Activated naive CD8-positive, alpha-beta T cell treated with anti-CD3 and anti-CD28 coated beads, Interleukin-2, amount 10 ng/mL, durations not matched to agents 7 days and 5 days (primary cell): ENCODE results near the gene B4GALNT3. TPM values are rescaled to one million over a fixed set of nuclear protein-coding genes. Genes with fewer than 3 reads are reported as not detected.

Experiments
- ATAC-seq: fragments of 150-1000 bp; cut with Tn5 transposase; one replicate; pipeline ENCODE4 v1.10.0; 2021; ENCODE audit warnings: low read depth, moderate library complexity
- POLR2A ChIA-PET: fragments of 350-600 bp; sonication (Branson Sonifier 250); formaldehyde crosslinking; loops from one replicate; lab custom pipeline; 2021; ENCODE audit warnings: antibody characterized with exemption; lab: Charles Lee
- DNase-seq: peaks from one replicate; pipeline ENCODE4 v3.0.0; 2021
- H3K27ac Mint-ChIP-seq: one replicate; pipeline ENCODE4 v1.8.0; 2022; ENCODE audit warnings: mild to moderate bottlenecking, mixed read lengths
- H3K27me3 Mint-ChIP-seq: one replicate; pipeline ENCODE4 v1.8.0; 2022; ENCODE audit warnings: mild to moderate bottlenecking, moderate library complexity, mixed read lengths
- H3K36me3 Mint-ChIP-seq: one replicate; pipeline ENCODE4 v1.8.0; 2021; ENCODE audit warnings: mild to moderate bottlenecking, mixed read lengths
- H3K4me1 Mint-ChIP-seq: one replicate; pipeline ENCODE4 v1.8.0; 2021; ENCODE audit warnings: mixed read lengths
- H3K4me3 Mint-ChIP-seq: one replicate; pipeline ENCODE4 v1.8.0; 2022; ENCODE audit warnings: mild to moderate bottlenecking, moderate library complexity, mixed read lengths
- H3K9me3 Mint-ChIP-seq: one replicate; pipeline ENCODE4 v1.8.0; 2021; ENCODE audit warnings: mixed read lengths
- total RNA-seq, 2 experiments: library from RNA; stranded (reverse); gene quantifications; one replicate each; pipeline ENCODE4 v1.2.3, GENCODE V29; 2021

B4GALNT3 gene
- total RNA-seq, 2 experiments from 2014 or later = 4.3 to 4.4 TPM

DNA sequence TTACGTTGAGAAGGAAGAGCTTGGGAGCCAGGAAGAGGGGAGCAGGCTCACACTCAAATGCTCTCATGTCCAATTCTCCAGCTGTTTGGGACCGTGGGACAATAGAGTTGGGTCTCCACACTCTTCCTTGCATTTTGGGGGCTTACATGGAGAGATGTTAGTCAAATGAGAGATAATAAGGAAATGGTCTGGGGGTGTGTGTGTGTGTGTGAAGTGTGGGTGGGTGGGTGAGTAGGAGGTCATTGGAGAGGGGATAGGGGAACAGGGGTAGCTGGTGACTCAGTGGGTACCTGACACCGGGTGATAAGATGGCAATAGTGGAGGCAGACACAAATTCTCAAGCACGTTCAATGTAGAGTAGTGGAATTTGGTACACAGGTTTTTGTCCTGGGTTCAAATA, 68.0 kb downstream of the B4GALNT3 start:
- ATAC-seq = no peak
- peaks cover 5% of the 10 kb centered on the region for H3K27me3 Mint-ChIP-seq
- peaks cover 11% of the 10 kb centered on the region for H3K9me3 Mint-ChIP-seq
- DNase-seq = no peak
- H3K4me3 Mint-ChIP-seq = no peak overlapping the region
- H3K27ac Mint-ChIP-seq = no peak overlapping the region
- H3K36me3 Mint-ChIP-seq = no peaks in the 10 kb centered on the region
- H3K4me1 Mint-ChIP-seq = no peaks in the 10 kb centered on the region
- POLR2A ChIA-PET = no interaction called here

DNA sequence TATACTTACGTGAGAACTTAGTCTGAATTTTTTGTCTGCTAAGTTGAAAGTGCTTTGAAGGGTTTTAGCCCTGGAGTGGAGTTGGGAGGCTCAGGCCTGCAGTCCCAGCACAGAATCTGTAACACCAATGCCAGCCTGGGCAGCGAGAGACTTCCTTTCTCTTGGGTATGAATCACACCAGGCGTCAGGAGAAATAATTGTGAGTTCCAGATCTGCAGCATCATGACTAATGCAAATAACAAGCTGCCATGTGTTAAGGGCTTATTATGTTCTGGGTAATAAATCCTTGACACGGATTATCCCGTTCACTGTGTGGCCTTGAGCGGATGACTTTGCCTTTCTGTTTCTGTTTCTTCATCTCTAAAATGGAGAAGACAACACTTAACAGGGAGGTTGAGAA, 70.6 kb downstream of the B4GALNT3 start:
- ATAC-seq = no peak
- H3K36me3 Mint-ChIP-seq = no peaks in the 10 kb centered on the region
- no peak for DNase-seq
- H3K9me3 Mint-ChIP-seq = peaks cover 11% of the 10 kb centered on the region
- peaks cover 7% of the 10 kb centered on the region for H3K27me3 Mint-ChIP-seq
- no peaks in the 10 kb centered on the region for H3K4me1 Mint-ChIP-seq
- no peak overlapping the region for H3K27ac Mint-ChIP-seq
- H3K4me3 Mint-ChIP-seq = no peak overlapping the region
- POLR2A ChIA-PET = no interaction called here

DNA sequence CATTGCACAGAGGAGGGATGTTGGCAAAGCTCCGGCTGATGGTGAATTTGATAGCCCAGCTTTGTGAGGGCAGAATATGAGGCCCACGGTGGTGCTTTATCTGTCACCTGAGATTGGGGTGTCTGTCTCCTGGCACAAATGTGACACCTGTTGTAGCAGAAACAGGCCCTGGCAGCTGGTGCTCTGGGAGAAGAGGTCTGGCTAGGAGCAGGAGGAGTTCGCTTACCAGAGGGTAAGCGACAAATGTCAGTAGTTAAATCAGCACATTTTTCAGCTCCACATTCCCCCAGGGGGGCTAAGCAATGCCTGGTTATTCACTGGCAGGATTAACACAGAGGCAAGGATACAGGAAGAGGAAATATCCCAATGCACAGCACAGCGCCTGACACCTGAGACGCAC, 71.1 kb downstream of the B4GALNT3 start:
- Mint-ChIP-seq H3K4me3 (no peak overlapping the region), H3K4me1 (no peaks in the 10 kb centered on the region), H3K27ac (no peak overlapping the region), H3K9me3 (peaks cover 11% of the 10 kb centered on the region), H3K36me3 (no peaks in the 10 kb centered on the region), H3K27me3 (peaks cover 7% of the 10 kb centered on the region)
- no peak for DNase-seq
- no peak for ATAC-seq
- POLR2A ChIA-PET = no interaction called here

DNA sequence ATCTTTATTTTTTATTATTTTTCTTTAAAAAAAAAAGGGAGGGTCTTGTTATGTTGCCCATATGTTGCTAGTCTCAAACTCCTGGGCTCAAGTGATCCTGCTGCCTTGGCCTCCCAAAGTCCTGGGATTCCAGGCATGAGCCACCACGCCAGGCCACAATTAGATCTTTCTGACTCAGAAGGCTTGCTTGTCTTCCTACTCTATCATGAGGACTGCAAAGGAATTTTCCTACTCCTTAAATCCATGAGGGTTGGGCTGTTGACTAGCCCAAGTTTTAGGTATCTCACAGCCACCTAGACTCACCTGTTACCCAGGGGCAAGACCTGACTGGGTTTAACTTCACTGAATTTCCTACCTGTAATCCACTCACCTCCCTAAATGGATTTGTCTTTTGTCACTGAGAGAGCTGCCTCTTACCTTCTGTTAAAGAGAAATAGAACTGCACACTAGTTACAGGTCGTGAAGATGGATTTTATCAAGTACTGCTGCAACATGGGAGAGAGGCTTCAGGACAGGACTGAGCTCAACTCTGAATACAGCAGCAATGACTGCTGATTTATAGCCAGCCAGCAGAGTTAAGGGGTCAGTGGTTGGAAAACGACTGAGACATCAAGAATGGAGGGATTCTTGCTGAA, 72.3 kb downstream of the B4GALNT3 start:
- POLR2A ChIA-PET = interaction anchor here (0.6 kb wide), 1 partner anchor 7 kb away, joined by 3 read pairs; no protein-coding TSS in a partner anchor
- Mint-ChIP-seq H3K36me3 (no peaks in the 10 kb centered on the region), H3K4me3 (no peak overlapping the region), H3K9me3 (peaks cover 11% of the 10 kb centered on the region), H3K4me1 (no peaks in the 10 kb centered on the region), H3K27ac (no peak overlapping the region), H3K27me3 (peaks cover 9% of the 10 kb centered on the region)
- DNase-seq (no peak), ATAC-seq (no peak)

DNA sequence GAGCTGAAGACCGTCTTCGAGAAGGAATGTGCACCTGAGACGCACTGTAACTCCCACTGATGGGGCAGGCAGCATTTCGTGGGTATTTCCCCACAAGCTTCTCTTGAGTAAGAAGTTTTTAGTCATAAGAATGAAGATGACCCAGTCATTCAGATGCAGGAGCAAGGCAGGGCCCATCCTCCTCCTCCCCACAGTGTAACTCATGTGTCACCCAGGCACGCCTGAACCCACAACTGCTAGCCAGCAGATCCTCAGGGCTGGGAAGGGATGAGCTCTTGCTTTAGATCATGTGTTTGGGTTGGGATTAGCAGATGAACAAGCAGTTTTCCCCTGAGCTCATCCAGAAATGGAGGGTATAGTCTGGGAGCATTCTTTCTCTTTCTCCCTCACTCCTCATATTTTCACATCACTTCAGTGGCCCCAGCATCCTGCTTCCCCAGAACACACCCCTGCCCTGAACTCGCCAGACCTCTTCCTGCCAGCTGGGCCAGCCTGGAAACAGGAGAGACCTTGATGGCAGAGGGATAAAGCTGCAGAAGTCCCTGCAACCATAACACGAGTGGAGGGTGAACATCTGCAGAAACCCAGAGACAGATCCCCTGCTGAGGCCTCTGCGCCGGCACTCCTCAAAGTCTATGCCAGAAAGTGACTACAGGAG, 73.3 kb downstream of the B4GALNT3 start:
- no peaks in the 10 kb centered on the region for H3K4me1 Mint-ChIP-seq
- POLR2A ChIA-PET = no interaction called here
- peaks cover 8% of the 10 kb centered on the region for H3K27me3 Mint-ChIP-seq
- H3K9me3 Mint-ChIP-seq = peaks cover 11% of the 10 kb centered on the region
- no peak overlapping the region for H3K4me3 Mint-ChIP-seq
- no peak overlapping the region for H3K27ac Mint-ChIP-seq
- ATAC-seq (no peak), DNase-seq (no peak)
- no peaks in the 10 kb centered on the region for H3K36me3 Mint-ChIP-seq

GRCh38 chr12:533718-534117, 74.0 kb downstream of the B4GALNT3 start:
- H3K4me3 Mint-ChIP-seq = no peak overlapping the region
- peaks cover 8% of the 10 kb centered on the region for H3K27me3 Mint-ChIP-seq
- POLR2A ChIA-PET = no interaction called here
- no peak for ATAC-seq
- H3K9me3 Mint-ChIP-seq = peaks cover 11% of the 10 kb centered on the region
- DNase-seq = no peak
- H3K36me3 Mint-ChIP-seq = no peaks in the 10 kb centered on the region
- H3K27ac Mint-ChIP-seq = no peak overlapping the region
- H3K4me1 Mint-ChIP-seq = peaks cover 2% of the 10 kb centered on the region

DNA sequence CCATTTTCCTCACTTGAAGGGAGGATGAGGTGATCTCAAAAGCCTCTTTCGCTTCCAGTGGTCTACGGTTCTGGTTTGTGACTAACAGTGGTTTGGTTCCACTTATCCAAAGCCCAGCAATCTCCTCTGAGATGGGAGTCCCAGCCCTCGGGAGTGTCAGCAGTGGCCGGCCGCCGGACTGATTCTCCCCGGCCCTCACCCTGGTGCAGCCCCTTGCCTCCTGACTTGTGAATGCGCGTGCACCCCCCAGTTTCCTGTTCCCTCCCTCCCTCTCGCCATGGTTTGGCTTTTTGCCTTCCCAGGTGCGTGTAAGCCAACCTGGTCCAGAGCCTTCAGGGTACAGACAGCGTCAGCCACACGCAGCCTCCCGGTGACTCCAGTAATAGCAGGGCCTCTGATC, 74.5 kb downstream of the B4GALNT3 start:
- ATAC-seq (no peak), DNase-seq (no peak)
- Mint-ChIP-seq H3K36me3 (no peaks in the 10 kb centered on the region), H3K27ac (no peak overlapping the region), H3K4me1 (peaks cover 7% of the 10 kb centered on the region), H3K4me3 (no peak overlapping the region), H3K27me3 (peaks cover 8% of the 10 kb centered on the region), H3K9me3 (peaks cover 11% of the 10 kb centered on the region)
- POLR2A ChIA-PET = no interaction called here

GRCh38 chr12:535396-535795, 75.7 kb downstream of the B4GALNT3 start:
- Mint-ChIP-seq H3K36me3 (no peaks in the 10 kb centered on the region), H3K9me3 (peaks cover 10% of the 10 kb centered on the region), H3K4me3 (no peak overlapping the region), H3K27me3 (peaks cover 8% of the 10 kb centered on the region), H3K27ac (no peak overlapping the region), H3K4me1 (peaks cover 15% of the 10 kb centered on the region)
- POLR2A ChIA-PET = no interaction called here
- DNase-seq = no peak
- no peak for ATAC-seq

DNA sequence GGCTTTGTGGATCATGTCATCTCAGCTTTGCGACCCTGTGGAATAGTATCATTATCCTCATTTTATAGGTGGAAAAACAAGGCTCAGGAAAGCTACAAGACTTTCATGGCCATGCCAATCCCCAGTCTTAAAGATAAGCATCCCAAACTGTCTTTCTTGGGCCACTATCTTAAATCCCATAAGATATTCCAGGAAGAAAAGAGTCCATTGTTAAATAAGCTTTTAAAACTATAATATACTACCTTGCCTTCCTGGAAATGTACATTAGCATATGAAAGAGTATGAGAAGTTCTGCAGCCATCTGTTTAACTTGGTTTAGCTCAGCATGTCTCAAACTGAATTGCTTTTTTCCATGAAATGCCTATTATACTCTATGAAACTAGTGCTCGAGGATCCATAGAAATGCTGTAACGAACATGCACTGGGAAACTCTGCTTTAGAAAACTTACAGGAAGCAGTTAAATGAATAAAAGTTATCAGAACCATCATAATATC, 77.1 kb downstream of the B4GALNT3 start:
- H3K27ac Mint-ChIP-seq = no peak overlapping the region
- H3K9me3 Mint-ChIP-seq = peaks cover 7% of the 10 kb centered on the region
- H3K4me3 Mint-ChIP-seq = no peak overlapping the region
- ATAC-seq (no peak), DNase-seq (no peak)
- peaks cover 16% of the 10 kb centered on the region for H3K4me1 Mint-ChIP-seq
- no peaks in the 10 kb centered on the region for H3K36me3 Mint-ChIP-seq
- POLR2A ChIA-PET = no interaction called here
- peaks cover 6% of the 10 kb centered on the region for H3K27me3 Mint-ChIP-seq

DNA sequence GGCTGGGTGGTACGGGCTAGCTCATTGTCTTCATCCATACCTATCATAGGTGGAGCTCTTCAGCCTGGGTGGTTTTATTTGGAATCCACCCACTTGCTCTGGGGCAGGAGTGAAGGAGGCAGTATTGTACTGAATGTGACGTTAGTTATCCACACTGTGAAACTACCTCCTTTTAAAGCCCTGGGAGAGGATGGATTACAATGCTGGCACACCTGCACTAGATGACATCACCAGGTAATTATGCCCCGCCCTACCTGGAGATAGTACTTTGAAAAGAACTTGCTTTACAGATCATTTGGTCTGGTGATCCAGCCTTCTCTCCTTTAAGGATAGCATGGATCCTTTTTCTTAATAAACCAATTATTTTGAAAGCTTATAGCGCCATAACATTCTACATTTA, 78.0 kb downstream of the B4GALNT3 start:
- H3K36me3 Mint-ChIP-seq = no peaks in the 10 kb centered on the region
- H3K27ac Mint-ChIP-seq = no peak overlapping the region
- H3K9me3 Mint-ChIP-seq = no peaks in the 10 kb centered on the region
- H3K27me3 Mint-ChIP-seq = peaks cover 6% of the 10 kb centered on the region
- peaks cover 16% of the 10 kb centered on the region for H3K4me1 Mint-ChIP-seq
- POLR2A ChIA-PET = interaction anchor here (2.1 kb wide), 1 partner anchor 86 kb away, joined by 6 read pairs; no protein-coding TSS in a partner anchor
- no peak overlapping the region for H3K4me3 Mint-ChIP-seq
- ATAC-seq = no peak
- no peak for DNase-seq

GRCh38 chr12:538731-539539, 79.2 kb downstream of the B4GALNT3 start:
- peak overlapping the region; percentile 99 for H3K27ac Mint-ChIP-seq
- H3K9me3 Mint-ChIP-seq = no peaks in the 10 kb centered on the region
- H3K27me3 Mint-ChIP-seq = peaks cover 4% of the 10 kb centered on the region
- H3K4me3 Mint-ChIP-seq = peak overlapping the region; percentile 80
- H3K36me3 Mint-ChIP-seq = no peaks in the 10 kb centered on the region
- POLR2A ChIA-PET = interaction anchor here (0.5 to 2.1 kb wide), 8 partner anchors 7 to 411 kb away, joined by 3 to 6 read pairs (median 4); partner anchors contain the start of gene RAD52
- DNase-seq = no peak
- peaks cover 16% of the 10 kb centered on the region for H3K4me1 Mint-ChIP-seq
- peak; percentile 98 for ATAC-seq

GRCh38 chr12:539540-540310, 80.0 kb downstream of the B4GALNT3 start:
- H3K27ac Mint-ChIP-seq = peak overlapping the region; percentile 99
- no peak for DNase-seq
- ATAC-seq = no peak

More at GRCh38 chr12:539540-540310, 80.0 kb downstream of the B4GALNT3 start:
- POLR2A ChIA-PET = interaction anchor here (0.5 to 2.1 kb wide), 9 partner anchors 8 to 410 kb away, joined by 3 to 6 read pairs (median 3); partner anchors contain the start of gene RAD52
- Mint-ChIP-seq H3K36me3 (no peaks in the 10 kb centered on the region), H3K4me3 (peak overlapping the region; percentile 80), H3K9me3 (no peaks in the 10 kb centered on the region), H3K27me3 (peaks cover 9% of the 10 kb centered on the region), H3K4me1 (peaks cover 21% of the 10 kb centered on the region)
